Motor neuron (in vitro differentiated cells): ENCODE data around the gene GPATCH2. TPM values are rescaled to one million over a fixed set of nuclear protein-coding genes. Genes with fewer than 3 reads are reported as not detected.

Experiments used
- ATAC-seq, 8 experiments: fragments of 200-7000 bp; cut with Tn5 transposase; replicated peaks in 6 of 8; 2 replicates each; pipeline ENCODE4 v1.8.0; 2021; ENCODE audit warnings: mild to moderate bottlenecking in 8 of 8, moderate library complexity in 8 of 8
- H3K27ac ChIP-seq, 2 donors: fragments of 250-450 bp; sonication (Bioruptor Pico); 2 replicates each; pipeline ENCODE4 v1.9.0; 2021; ENCODE audit warnings: antibody characterized with exemption in 2 of 2, mild to moderate bottlenecking in 2 of 2, moderate library complexity in 1 of 2
- H3K4me1 ChIP-seq, 2 donors: fragments of 250-450 bp; sonication (Bioruptor Pico); replicated peaks in 1 of 2; 2 replicates each; pipeline ENCODE4 v1.6.1; 2021; ENCODE audit warnings: antibody characterized with exemption in 2 of 2, mild to moderate bottlenecking in 2 of 2, moderate library complexity in 1 of 2
- H3K4me3 ChIP-seq, 5 donors: fragments of 250-450 bp; sonication (Bioruptor Pico); 2 replicates each; pipeline ENCODE4 v1.9.0; 2021; ENCODE audit warnings: antibody characterized with exemption in 5 of 5, mild to moderate bottlenecking in 5 of 5, moderate library complexity in 4 of 5
- WGBS, 10 experiments: fragments of 450-650 bp; shearing (Covaris generic); methylation state at CpG; one replicate each; pipeline ENCODE4 v1.0.0; 2022; 5-methylcytosine and 5-hydroxymethylcytosine counted together
- in situ Hi-C, 9 experiments: fragments of 400-800 bp; cut with MboI; loops; one replicate each; pipeline ENCODE4 v1.15.0; 2021; ENCODE audit warnings: low sequenced_read_pairs in 9 of 9, low pct_unique_long_range_greater_than_20kb in 2 of 9; ENCODE audit not compliant: unreplicated experiment in 9 of 9
- total RNA-seq, 8 experiments: library from RNA; unstranded; fragments of 300-600 nt; gene quantifications; 2 replicates each; pipeline versions ENCODE4 v1.2.3 to v1.2.4, GENCODE V29; 2022

Gene GPATCH2
- total RNA-seq, 8 experiments from 2014 or later: 19.5 to 33.7 (median 28.4) TPM

- Histone ChIP-seq H3K27ac (no peak overlapping the region), H3K4me3 (no peak overlapping the region), H3K4me1 (peaks cover 0 to 7% of the 10 kb centered on the region in 2 donors)
- ATAC-seq: no peak
- in situ Hi-C loops: no loop called here
- WGBS, 10 experiments: 72 to 100% (median 91%) methylated on average over 2 to 3 of the region's 3 CpGs
These were observed 66.1 kb downstream of the GPATCH2 start for GRCh38 chr1:217564833-217565232.

GRCh38 chr1:217564207-217564606 is 66.7 kb downstream of the GPATCH2 start:
- in situ Hi-C loops: no loop called here

GRCh38 chr1:217563179-217563578 is 67.7 kb downstream of the GPATCH2 start:
- in situ Hi-C loops: no loop called here
- Histone ChIP-seq H3K4me3 (no peak overlapping the region), H3K4me1 (peaks cover 0 to 7% of the 10 kb centered on the region in 2 donors), H3K27ac (no peak overlapping the region)
- ATAC-seq: no peak

More at GRCh38 chr1:217564207-217564606, 66.7 kb downstream of the GPATCH2 start:
- no peak overlapping the region for H3K27ac ChIP-seq
- 56 to 98% (median 85%) methylated on average over 4 to 6 of the region's 6 CpGs for WGBS, 10 experiments
- no peak overlapping the region for H3K4me3 ChIP-seq
- H3K4me1 ChIP-seq: peaks cover 0 to 7% of the 10 kb centered on the region in 2 donors
- ATAC-seq: peak in 2 of 8 experiments; percentile 19 to 77

- no peak overlapping the region for H3K4me3 ChIP-seq
- WGBS, 10 experiments: 0 to 100% (median 87%) methylated on average over 1 to 4 of the region's 4 CpGs; no CpG with 5 or more reads in 1 of the 10 experiments
- H3K27ac ChIP-seq: no peak overlapping the region
- H3K4me1 ChIP-seq: peaks cover 0 to 7% of the 10 kb centered on the region in 2 donors
- in situ Hi-C loops: no loop called here
- peak in 3 of 8 experiments; percentile 41 to 99 (median 98) for ATAC-seq
These were observed 68.5 kb downstream of the GPATCH2 start for GRCh38 chr1:217562229-217562878.

GRCh38 chr1:217561446-217561845 is 69.4 kb downstream of the GPATCH2 start:
- Histone ChIP-seq H3K4me3 (no peak overlapping the region), H3K4me1 (peaks cover 0 to 7% of the 10 kb centered on the region in 2 donors), H3K27ac (no peak overlapping the region)
- in situ Hi-C loops: no loop called here
- 79 to 100% (median 94%) methylated on average over 2 to 4 of the region's 4 CpGs; no CpG with 5 or more reads in 2 of the 10 experiments for WGBS, 10 experiments
- ATAC-seq: no peak

GRCh38 chr1:217554849-217555248 is 76.0 kb downstream of the GPATCH2 start:
- in situ Hi-C loops: no loop called here
- 60 to 100% (median 89%) methylated on average over 1 of the region's 1 CpG for WGBS, 10 experiments
- ATAC-seq: no peak

GRCh38 chr1:217553949-217554509 is 76.9 kb downstream of the GPATCH2 start:
- Histone ChIP-seq H3K4me3 (no peak overlapping the region), H3K4me1 (peaks cover 11 to 29% of the 10 kb centered on the region in 2 donors), H3K27ac (no peak overlapping the region)
- ATAC-seq: peak in 5 of 8 experiments; percentile 35 to 92 (median 89)
- WGBS, 10 experiments: 21 to 96% (median 78%) methylated on average over 1 to 6 of the region's 6 CpGs
- in situ Hi-C loops: no loop called here

More at GRCh38 chr1:217554849-217555248, 76.0 kb downstream of the GPATCH2 start:
- H3K27ac ChIP-seq: no peak overlapping the region
- H3K4me3 ChIP-seq: no peak overlapping the region
- H3K4me1 ChIP-seq: peaks cover 11 to 29% of the 10 kb centered on the region in 2 donors

GRCh38 chr1:217552339-217552951 is 78.4 kb downstream of the GPATCH2 start:
- in situ Hi-C loops: no loop called here
- no peak overlapping the region for H3K27ac ChIP-seq
- peaks cover 11 to 29% of the 10 kb centered on the region in 2 donors for H3K4me1 ChIP-seq
- WGBS, 10 experiments: 0 to 56% (median 38%) methylated on average over 1 of the region's 1 CpG; no CpG with 5 or more reads in 4 of the 10 experiments
- peak in 3 of 8 experiments; percentile 65 to 90 (median 69) for ATAC-seq
- H3K4me3 ChIP-seq: no peak overlapping the region

GRCh38 chr1:217542837-217543236 is 88.1 kb downstream of the GPATCH2 start:
- Histone ChIP-seq H3K4me3 (no peak overlapping the region), H3K4me1 (peaks cover 0 to 24% of the 10 kb centered on the region in 2 donors), H3K27ac (no peak overlapping the region)
- ATAC-seq: peak in 1 of 8 experiments; percentile 9
- in situ Hi-C loops: no loop called here

GRCh38 chr1:217542136-217542777 is 88.6 kb downstream of the GPATCH2 start:
- in situ Hi-C loops: no loop called here
- 61 to 100% (median 96%) methylated on average over 1 to 9 of the region's 9 CpGs for WGBS, 10 experiments
- Histone ChIP-seq H3K4me3 (no peak overlapping the region), H3K4me1 (peaks cover 0 to 24% of the 10 kb centered on the region in 2 donors), H3K27ac (no peak overlapping the region)
- ATAC-seq: no peak

GRCh38 chr1:217540321-217540720 is 90.6 kb downstream of the GPATCH2 start:
- in situ Hi-C loops: no loop called here
- H3K4me1 ChIP-seq: peaks cover 0 to 24% of the 10 kb centered on the region in 2 donors
- no peak for ATAC-seq
- no peak overlapping the region for H3K27ac ChIP-seq
- no peak overlapping the region for H3K4me3 ChIP-seq
- 84 to 100% (median 97%) methylated on average over 1 to 2 of the region's 2 CpGs; no CpG with 5 or more reads in 2 of the 10 experiments for WGBS, 10 experiments

- peaks cover 0 to 24% of the 10 kb centered on the region in 2 donors for H3K4me1 ChIP-seq
- H3K4me3 ChIP-seq: no peak overlapping the region
- WGBS, 10 experiments: 40 to 100% (median 81%) methylated on average over 1 to 2 of the region's 2 CpGs; no CpG with 5 or more reads in 1 of the 10 experiments
- no peak overlapping the region for H3K27ac ChIP-seq
- in situ Hi-C loops: no loop called here
- ATAC-seq: peak in 3 of 8 experiments; percentile 21 to 89 (median 22)
These were observed 91.4 kb downstream of the GPATCH2 start for GRCh38 chr1:217539510-217539909.
